Mesodermal cell (in vitro differentiated cells): ENCODE measurements around the gene ALK.

Source experiments
- H3K27ac ChIP-seq: 2 replicates; pipeline ENCODE4 v1.7.0; 2013; ENCODE audit warnings: mild to moderate bottlenecking, low read depth, low read length, moderate library complexity; ENCODE audit not compliant: severe bottlenecking
- H3K36me3 ChIP-seq: 2 replicates; pipeline ENCODE4 v1.7.1; 2013; ENCODE audit warnings: mild to moderate bottlenecking, low read length, moderate library complexity; ENCODE audit not compliant: control insufficient read depth, insufficient read depth
- H3K4me1 ChIP-seq: one replicate; pipeline ENCODE4 v1.7.1; 2013; ENCODE audit warnings: mild to moderate bottlenecking, low read length; ENCODE audit not compliant: insufficient read depth, control insufficient read depth, poor library complexity, severe bottlenecking
- H3K4me3 ChIP-seq: 2 replicates; pipeline ENCODE4 v1.7.0; 2013; ENCODE audit warnings: low read length, control low read depth, mild to moderate bottlenecking; ENCODE audit not compliant: insufficient read depth, poor library complexity, severe bottlenecking; ENCODE audit errors: extremely low read depth
- H3K9me3 ChIP-seq: 2 replicates; pipeline ENCODE4 v1.7.1; 2013; ENCODE audit warnings: mild to moderate bottlenecking, low read length, moderate library complexity; ENCODE audit not compliant: control insufficient read depth
- WGBS, 2 experiments: methylation state at CpG; one replicate each; pipeline ENCODE4 v1.1.5; 2013; ENCODE audit warnings: missing lambda C conversion rate in 2 of 2; ENCODE audit not compliant: insufficient coverage in 2 of 2; 5-methylcytosine and 5-hydroxymethylcytosine counted together

ALK gene

GRCh38 chr2:29401994-29402393, 519.4 kb downstream of the ALK start:
- H3K27ac ChIP-seq, result no peak overlapping the region
- WGBS, 2 experiments, result 81 to 93% methylated on average over 3 to 5 of the region's 7 CpGs
- peaks cover 6% of the 10 kb centered on the region for H3K4me1 ChIP-seq
- no peak overlapping the region for H3K4me3 ChIP-seq
- no peaks in the 10 kb centered on the region for H3K9me3 ChIP-seq
- no peaks in the 10 kb centered on the region for H3K36me3 ChIP-seq

GRCh38 chr2:29400930-29401653, 520.3 kb downstream of the ALK start:
- no peaks in the 10 kb centered on the region for H3K9me3 ChIP-seq
- no peak overlapping the region for H3K27ac ChIP-seq
- H3K4me1 ChIP-seq, result peaks cover 6% of the 10 kb centered on the region
- no peaks in the 10 kb centered on the region for H3K36me3 ChIP-seq
- no CpG with 5 or more reads among the region's 5 CpGs for WGBS, 2 experiments
- no peak overlapping the region for H3K4me3 ChIP-seq

DNA sequence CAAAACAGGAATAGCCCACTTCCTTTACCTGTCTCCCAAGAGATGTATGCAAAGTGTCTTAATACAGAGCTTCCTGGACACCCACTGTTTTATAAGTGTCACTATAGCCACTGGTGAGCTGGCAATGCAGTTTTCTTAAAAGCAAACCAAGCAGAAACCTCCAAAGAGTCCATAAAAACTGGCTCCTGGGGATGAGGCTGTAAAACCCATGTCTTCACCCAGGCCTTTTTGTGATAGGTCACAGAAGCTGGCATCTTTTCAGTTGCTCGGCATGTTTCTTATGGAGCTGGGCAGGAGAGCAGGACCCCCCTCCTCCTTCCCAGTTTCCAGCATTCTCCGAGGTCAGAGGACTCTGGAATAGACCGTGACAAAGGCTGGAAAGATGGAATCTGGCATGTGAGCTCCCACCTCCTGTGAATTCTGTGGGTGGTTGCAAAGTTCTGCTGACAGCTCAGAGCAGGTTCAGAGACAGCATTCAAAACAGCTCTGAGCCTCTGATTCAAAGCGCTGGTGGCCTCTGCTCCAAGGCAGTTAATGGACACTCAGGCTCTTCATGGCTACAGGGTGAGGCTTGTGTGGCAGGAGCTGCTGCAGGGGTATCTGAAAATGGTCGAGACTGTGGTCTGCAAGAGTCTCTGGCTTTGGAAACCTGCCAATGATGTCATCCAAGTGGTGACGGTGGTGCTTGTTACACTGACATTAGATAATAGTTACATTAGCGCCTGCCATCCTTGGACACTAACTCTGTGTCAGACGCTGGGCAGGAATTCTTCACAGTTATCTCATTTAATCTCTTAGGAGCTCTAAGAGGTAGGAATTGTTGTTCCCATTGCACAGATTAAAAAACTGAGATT, 522.8 kb downstream of the ALK start:
- H3K27ac ChIP-seq, result no peak overlapping the region
- 44 to 78% methylated on average over 5 to 6 of the region's 8 CpGs for WGBS, 2 experiments
- H3K4me3 ChIP-seq, result no peak overlapping the region
- no peaks in the 10 kb centered on the region for H3K9me3 ChIP-seq
- H3K36me3 ChIP-seq, result no peaks in the 10 kb centered on the region
- peaks cover 6% of the 10 kb centered on the region for H3K4me1 ChIP-seq

GRCh38 chr2:29397713-29398112, 523.7 kb downstream of the ALK start:
- Histone ChIP-seq H3K9me3 (no peaks in the 10 kb centered on the region), H3K4me1 (peaks cover 6% of the 10 kb centered on the region), H3K27ac (no peak overlapping the region), H3K36me3 (no peaks in the 10 kb centered on the region), H3K4me3 (no peak overlapping the region)
- 94 to 98% methylated on average over 3 of the region's 4 CpGs for WGBS, 2 experiments

- Histone ChIP-seq H3K4me1 (peaks cover 4% of the 10 kb centered on the region), H3K36me3 (no peaks in the 10 kb centered on the region), H3K9me3 (no peaks in the 10 kb centered on the region), H3K4me3 (no peak overlapping the region), H3K27ac (no peak overlapping the region)
- 80 to 100% methylated on average over 1 of the region's 2 CpGs for whole genome bisulfite sequencing, 2 experiments
Measured at GRCh38 chr2:29397039-29397438, 524.3 kb downstream of the ALK start.

DNA sequence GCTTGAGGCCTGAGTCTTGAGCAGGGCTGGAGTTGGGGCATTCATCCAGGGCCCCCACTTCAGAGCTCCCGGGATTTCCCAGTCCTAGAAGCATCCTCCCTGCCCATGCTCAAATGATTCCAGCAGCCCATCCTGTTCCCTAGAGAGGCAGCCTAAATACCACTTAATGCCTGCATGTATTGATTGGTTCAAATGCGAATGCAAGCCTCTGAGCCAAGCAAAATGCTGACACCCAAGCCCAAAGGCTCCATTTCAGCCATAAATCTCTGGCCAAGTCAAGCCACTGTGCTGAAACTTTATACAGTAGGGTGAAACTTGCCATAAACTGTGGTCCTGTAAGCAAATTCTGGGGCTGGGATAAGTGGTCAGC, 526.4 kb downstream of the ALK start:
- no peak overlapping the region for H3K27ac ChIP-seq
- no peak overlapping the region for H3K4me3 ChIP-seq
- peaks cover 2% of the 10 kb centered on the region for H3K4me1 ChIP-seq
- H3K9me3 ChIP-seq, result no peaks in the 10 kb centered on the region
- WGBS, 2 experiments, result 70 to 85% methylated on average over 2 of the region's 2 CpGs
- no peaks in the 10 kb centered on the region for H3K36me3 ChIP-seq

- Histone ChIP-seq H3K27ac (no peak overlapping the region), H3K4me1 (peaks cover 2% of the 10 kb centered on the region), H3K4me3 (no peak overlapping the region), H3K9me3 (no peaks in the 10 kb centered on the region), H3K36me3 (no peaks in the 10 kb centered on the region)
- 67% methylated on average over 1 of the region's 1 CpG; no CpG with 5 or more reads in 1 of the 2 experiments for WGBS, 2 experiments
Measured at GRCh38 chr2:29394311-29394980, 526.9 kb downstream of the ALK start.

DNA sequence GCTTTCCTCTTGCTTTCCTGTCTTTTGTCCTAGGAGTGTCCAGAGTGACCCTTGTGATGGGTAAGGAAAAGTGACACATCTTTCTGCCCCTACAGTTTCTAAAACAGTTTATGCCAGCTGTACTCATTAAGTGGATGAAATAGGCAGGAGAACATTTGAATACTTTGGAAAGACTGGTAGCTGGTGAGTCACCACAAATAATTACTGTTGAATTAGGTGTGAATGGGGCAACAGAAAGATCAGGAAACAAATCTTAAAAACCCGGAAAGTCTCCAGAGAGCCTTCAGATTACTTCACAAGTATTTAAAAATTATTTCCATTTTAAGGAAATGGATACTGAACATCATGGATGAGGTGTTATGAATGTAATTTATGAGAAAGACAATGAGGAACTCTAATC, 527.7 kb downstream of the ALK start:
- WGBS, 2 experiments, result no CpG with 5 or more reads among the region's 1 CpG
- H3K27ac ChIP-seq, result no peak overlapping the region
- H3K4me1 ChIP-seq, result peaks cover under 1% of the 10 kb centered on the region
- H3K9me3 ChIP-seq, result no peaks in the 10 kb centered on the region
- no peak overlapping the region for H3K4me3 ChIP-seq
- H3K36me3 ChIP-seq, result no peaks in the 10 kb centered on the region

DNA sequence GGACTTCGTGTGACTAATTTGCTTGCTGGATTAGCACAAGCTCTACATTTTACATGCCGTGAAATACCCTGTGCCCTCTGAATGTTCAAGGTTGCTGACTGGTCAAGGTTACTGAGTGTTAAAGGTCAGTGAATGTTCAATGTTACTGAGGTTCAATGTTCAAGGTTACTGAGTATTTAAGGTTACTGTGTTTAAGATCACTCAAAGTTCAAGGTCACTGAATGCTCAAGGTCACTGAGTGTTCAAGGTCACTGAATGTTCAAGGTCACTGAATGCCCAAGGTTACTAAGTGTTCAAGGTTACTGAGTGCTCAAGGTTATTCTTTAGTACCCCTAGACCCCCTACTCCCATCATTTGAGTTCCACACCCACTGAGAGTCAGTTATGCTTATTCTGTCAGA, 528.6 kb downstream of the ALK start:
- Histone ChIP-seq H3K36me3 (no peaks in the 10 kb centered on the region), H3K27ac (no peak overlapping the region), H3K9me3 (no peaks in the 10 kb centered on the region), H3K4me1 (no peaks in the 10 kb centered on the region), H3K4me3 (no peak overlapping the region)
- 60 to 83% methylated on average over 1 to 2 of the region's 2 CpGs for WGBS, 2 experiments

DNA sequence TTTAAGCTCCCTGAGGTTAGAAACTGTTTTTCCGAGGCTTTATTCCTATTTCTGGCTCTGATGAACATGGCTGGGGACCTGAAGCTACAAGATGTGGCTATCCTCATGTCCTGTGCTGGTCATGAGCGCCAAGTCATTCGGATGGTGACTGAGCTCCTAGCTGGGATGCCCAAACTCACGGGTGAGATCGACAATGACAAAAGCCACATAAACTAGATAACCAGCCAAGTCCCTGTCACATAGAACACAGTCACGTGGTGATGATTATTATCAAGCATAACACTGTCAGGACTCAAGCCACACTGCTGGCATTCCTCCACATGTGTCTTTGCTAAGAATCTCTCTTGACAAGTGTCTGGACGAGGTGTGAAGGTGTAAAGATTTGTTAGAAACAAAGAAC, 531.2 kb downstream of the ALK start:
- WGBS, 2 experiments, result 82 to 86% methylated on average over 5 to 6 of the region's 7 CpGs
- Histone ChIP-seq H3K9me3 (no peaks in the 10 kb centered on the region), H3K4me3 (no peak overlapping the region), H3K27ac (no peak overlapping the region), H3K4me1 (no peaks in the 10 kb centered on the region), H3K36me3 (no peaks in the 10 kb centered on the region)
